Measurements from ENCODE around the gene ATXN3. TPM values are rescaled to one million over a fixed set of nuclear protein-coding genes. Genes with fewer than 3 reads are reported as not detected.

ATXN3 gene
- total and polyA plus RNA-seq, 2 of the 13 experiments (the other 11 are each of a cell fraction or from before 2014, with no cell fraction given) = 14.9 to 17.3 TPM

- TF ChIP-seq ARID5B (CRISPR knock-in tag; IDR thresholded peaks at IDR 0.05) (0 out of 2 replicates have a peak, but pooled peaks have one; percentile 8), SMAD1 (CRISPR knock-in tag; IDR thresholded peaks at IDR 0.05; ENCODE audit: borderline replicate concordance, low read depth) (peak; percentile 13; the same call in 1 of the 2 replicates), NFRKB (IDR thresholded peaks at IDR 0.05) (peak; percentile 91), SP1 (IDR thresholded peaks at IDR 0.05) (no peak), SP1 (CRISPR knock-in tag; IDR thresholded peaks at IDR 0.05) (no peak), RBM39 (IDR thresholded peaks at IDR 0.05; ENCODE audit: low read depth, low read length, poor library complexity, severe bottlenecking) (peak; percentile 87), DMTF1 (CRISPR knock-in tag; IDR thresholded peaks at IDR 0.05) (no peak), REL (CRISPR knock-in tag; conservative IDR thresholded peaks at IDR 0.05) (peak; percentile 77; the same call in 1 of the 2 replicates), BCLAF1 (IDR thresholded peaks at IDR 0.05) (no peak), MIER3 (CRISPR knock-in tag; IDR thresholded peaks at IDR 0.05; ENCODE audit: borderline replicate concordance) (peak; percentile 0; the same call in 1 of the 2 replicates), SRSF4 (IDR thresholded peaks at IDR 0.05; ENCODE audit: low read depth, low read length, poor library complexity, severe bottlenecking) (no peak), RXRB (CRISPR knock-in tag; IDR thresholded peaks at IDR 0.05; ENCODE audit: borderline replicate concordance) (no peak), POGZ (CRISPR knock-in tag; IDR thresholded peaks at IDR 0.05) (no peak), ZNF614 (CRISPR knock-in tag; IDR thresholded peaks at IDR 0.05; ENCODE audit: borderline replicate concordance) (no peak), MYNN (CRISPR knock-in tag; IDR thresholded peaks at IDR 0.05; ENCODE audit: low read depth) (no peak; the same call in 1 of the 2 replicates), FOXA3 (CRISPR knock-in tag; IDR thresholded peaks at IDR 0.05) (0 out of 2 replicates have a peak, but pooled peaks have one; percentile 5)
- TF ChIP-seq, protein P1, sequence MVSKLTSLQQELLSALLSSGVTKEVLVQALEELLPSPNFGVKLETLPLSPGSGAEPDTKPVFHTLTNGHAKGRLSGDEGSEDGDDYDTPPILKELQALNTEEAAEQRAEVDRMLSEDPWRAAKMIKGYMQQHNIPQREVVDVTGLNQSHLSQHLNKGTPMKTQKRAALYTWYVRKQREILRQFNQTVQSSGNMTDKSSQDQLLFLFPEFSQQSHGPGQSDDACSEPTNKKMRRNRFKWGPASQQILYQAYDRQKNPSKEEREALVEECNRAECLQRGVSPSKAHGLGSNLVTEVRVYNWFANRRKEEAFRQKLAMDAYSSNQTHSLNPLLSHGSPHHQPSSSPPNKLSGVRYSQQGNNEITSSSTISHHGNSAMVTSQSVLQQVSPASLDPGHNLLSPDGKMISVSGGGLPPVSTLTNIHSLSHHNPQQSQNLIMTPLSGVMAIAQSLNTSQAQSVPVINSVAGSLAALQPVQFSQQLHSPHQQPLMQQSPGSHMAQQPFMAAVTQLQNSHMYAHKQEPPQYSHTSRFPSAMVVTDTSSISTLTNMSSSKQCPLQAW (CRISPR knock-in tag; IDR thresholded peaks at IDR 0.05) = 0 out of 2 replicates have a peak, but pooled peaks have one; percentile 12
Measured at GRCh38 chr14:92121670-92122350, 15.4 kb upstream of the ATXN3 start, which contains the start of the genes CPSF2 and NDUFB1 (continued).

Data from HepG2 (cell line).